Myocyte (in vitro differentiated cells): ENCODE data around the gene TRRAP. TPM values are rescaled to one million over a fixed set of nuclear protein-coding genes. Genes with fewer than 3 reads are reported as not detected.
"Not testable (repeated sequence)": the region's sequence is repeated elsewhere in the genome, so short reads cannot be mapped to it uniquely, and the experiment has no call there.

Experiments used
- DNase-seq: peaks from one replicate; pipeline ENCODE4 v3.0.0-alpha.2; 2012; ENCODE audit warnings: low read depth
- total RNA-seq: library from RNA; depleted of rRNA; stranded (reverse); fragments of >200 nt; gene quantifications from 2 replicates; pipeline ENCODE4 v1.2.3, GENCODE V29; 2014

The TRRAP gene
- total RNA-seq, 1 donor from 2014 or later: 24.0 TPM

- DNase-seq: no peak
Measured at GRCh38 chr7:98866351-98866750, 12.0 kb upstream of the TRRAP start.

- no peak for DNase-seq
Measured at GRCh38 chr7:98866765-98867164, 11.6 kb upstream of the TRRAP start.

DNA sequence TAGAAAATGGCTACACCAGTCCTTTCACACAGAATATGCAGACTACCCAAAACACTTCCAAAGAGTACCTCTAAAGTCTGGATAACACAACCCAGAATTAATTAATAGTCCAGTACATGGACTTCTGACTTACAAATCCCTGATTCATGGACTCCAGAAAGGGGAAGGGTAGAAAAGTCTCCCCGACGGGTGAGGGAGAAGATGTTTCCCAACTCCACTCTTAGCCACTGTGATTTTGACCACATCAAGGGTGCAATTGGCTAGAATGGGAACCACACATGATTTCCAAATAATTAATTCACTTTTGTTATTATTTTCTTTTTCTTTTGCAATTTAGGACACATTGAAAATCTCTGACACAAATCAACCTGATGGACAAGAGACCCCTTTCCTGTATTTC, 9.9 kb upstream of the TRRAP start:
- DNase-seq: no peak

- no peak for DNase-seq
Measured at GRCh38 chr7:98869027-98869596, 9.2 kb upstream of the TRRAP start.

DNA sequence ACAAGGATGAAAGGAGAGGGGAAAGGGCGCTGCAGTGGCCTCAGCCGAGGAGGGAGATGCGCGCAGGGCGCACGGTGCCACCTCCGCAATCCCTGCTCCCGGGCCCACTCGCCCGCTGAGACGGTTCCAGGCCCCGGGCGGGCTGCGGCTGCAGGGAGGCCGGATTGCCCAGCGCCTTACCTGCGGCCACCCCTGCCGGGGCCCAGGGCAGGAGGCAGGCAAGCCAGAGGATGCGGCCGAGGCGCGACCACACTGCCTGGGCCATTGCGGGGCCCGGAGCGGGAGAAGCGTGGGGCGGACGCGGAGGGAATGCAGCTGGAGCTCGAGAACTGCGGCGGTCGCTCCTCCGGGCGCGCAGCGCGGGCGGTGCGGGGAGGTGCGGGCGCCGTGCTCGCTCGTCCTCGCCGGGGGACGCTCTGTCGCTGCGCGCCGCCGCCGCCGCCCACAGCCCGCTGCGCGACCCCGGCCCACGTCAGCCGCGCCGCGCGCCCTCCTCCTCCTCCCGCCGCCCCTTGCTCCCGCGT, 8.7 kb upstream of the TRRAP start, which contains the start of gene TMEM130:
TMEM130 (minus strand) TSS at position 418 of the 524 bp plus-strand sequence; CDS start at position 265, 153 bp downstream.
- DNase-seq: no peak

GRCh38 chr7:98870121-98870651, 8.1 kb upstream of the TRRAP start:
- DNase-seq: peak; percentile 46

DNA sequence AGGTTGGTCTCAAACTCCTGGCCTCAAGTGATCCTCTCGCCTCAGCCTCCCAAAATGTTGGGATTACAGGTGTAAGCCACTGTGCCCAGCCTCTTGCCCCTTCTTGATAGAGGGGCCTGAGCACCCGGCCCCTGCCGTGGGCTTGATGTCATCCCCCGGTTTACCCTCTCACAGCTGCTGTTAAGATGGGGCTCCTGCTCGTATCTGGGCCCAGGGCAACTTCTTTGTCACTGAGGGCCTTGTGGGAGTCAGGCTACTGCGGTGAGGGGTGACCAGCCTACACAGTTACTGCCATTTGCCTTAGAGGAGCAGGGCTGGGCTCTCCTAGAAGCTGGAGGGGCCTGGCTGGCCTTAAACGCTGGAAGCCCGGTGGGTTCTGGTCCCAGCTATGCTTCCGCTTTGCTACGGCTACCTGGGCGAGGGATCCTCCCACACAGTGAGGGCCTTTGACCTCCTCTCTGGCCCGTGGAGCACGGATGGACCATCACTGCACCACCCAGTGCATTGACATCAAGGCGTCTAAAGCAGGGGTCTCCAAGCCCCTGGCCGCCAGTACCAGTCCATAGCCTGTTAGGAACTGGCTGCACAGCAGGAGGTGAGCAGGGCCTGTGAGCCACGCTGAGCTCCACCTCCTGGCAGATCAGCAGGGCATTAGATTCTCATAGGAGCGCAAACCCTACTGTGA, 7.4 kb upstream of the TRRAP start:
- DNase-seq: no peak

DNA sequence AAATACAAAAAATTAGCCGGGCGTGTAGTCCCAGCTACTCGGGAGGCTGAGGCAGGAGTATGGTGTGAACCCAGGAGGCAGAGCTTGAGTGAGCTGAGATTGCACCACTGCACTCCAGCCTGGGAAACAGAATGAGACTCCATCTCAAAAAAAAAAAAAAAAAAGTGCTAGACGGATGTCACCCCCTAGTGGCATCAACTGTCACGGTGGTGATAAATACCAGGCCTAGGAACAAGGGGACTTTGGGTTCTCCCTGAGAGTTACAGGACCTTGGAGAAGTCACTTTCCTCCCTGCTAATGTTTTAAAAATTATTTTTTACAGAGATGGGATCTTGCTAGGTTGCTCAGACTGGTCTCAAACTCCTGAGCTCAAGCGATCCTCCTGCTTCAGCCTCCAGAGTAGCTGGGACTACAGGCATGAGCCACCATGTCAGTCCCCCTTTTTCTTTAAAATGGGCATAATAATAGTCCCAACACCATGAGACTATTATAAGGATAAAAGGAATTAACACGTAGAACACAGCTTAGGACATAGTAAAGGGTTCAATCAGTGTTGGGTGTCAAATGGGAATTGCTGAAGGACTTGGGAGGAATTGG, 5.9 kb upstream of the TRRAP start:
- DNase-seq: peak; percentile 38

DNA sequence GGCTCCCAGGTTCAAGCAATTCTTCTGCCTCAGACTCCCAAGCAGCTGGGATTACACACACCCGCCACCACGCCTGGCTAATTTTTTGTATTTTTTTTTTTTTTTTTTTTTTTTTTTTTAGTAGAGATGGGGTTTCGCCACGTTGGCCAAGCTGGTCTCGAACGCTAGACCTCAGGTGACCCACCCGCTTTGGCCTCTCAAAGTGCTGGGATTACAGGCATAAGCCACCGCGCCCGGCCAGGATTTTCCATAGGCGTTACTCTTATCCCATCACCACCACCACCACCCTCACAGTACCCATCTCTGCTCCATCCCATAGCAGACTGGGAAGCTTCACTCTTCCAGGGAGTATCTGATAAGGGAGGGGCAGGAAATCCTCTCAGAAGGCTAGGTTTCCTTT, 4.7 kb upstream of the TRRAP start:
- DNase-seq: not testable (repeated sequence)

DNA sequence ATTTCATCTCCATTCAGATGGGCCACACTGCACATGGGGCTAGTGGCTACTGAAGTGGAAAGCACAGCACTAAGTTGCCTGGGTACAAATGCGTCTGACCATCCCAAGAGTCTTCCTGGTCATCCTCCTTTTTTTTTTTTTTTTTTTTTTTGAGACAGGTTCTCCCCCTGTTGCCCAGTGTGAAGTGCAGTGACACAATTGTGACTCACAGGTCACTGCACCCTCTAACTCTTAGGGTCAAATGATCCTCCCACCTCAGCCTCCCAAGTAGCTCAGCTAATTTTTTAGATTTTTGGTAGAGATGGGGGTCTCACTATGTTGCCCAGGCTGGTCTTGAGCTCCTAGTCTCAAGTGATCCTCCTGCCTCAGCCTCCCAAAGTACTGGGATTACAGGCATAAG, 3.4 kb upstream of the TRRAP start:
- no peak for DNase-seq

GRCh38 chr7:98875501-98875900, 2.8 kb upstream of the TRRAP start:
- DNase-seq: no peak

- DNase-seq: no peak
Measured at GRCh38 chr7:98877146-98877545, 1.2 kb upstream of the TRRAP start.

- no peak for DNase-seq
Measured at GRCh38 chr7:98877692-98878364, 504 bp upstream of the TRRAP start.

- DNase-seq: peak; percentile 88
Measured at GRCh38 chr7:98879198-98879978, 1.1 kb downstream of the TRRAP start.

DNA sequence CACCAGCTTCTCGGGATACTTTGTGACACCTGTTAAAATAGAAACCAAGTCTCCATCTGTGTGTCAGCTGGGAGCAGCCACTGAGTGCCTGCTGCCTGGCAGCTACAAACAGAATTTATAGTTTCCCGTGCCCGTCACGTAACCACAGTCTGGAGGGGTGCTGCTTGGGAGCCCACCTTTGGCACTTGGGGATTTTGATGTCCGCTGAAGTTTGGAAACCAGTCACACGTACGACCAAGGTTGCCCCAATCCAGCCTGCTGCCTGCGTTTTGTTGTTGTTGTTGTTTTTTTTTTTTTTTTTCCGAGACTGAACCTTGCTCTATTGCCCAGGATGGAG, 1.6 kb downstream of the TRRAP start:
- DNase-seq: no peak

DNA sequence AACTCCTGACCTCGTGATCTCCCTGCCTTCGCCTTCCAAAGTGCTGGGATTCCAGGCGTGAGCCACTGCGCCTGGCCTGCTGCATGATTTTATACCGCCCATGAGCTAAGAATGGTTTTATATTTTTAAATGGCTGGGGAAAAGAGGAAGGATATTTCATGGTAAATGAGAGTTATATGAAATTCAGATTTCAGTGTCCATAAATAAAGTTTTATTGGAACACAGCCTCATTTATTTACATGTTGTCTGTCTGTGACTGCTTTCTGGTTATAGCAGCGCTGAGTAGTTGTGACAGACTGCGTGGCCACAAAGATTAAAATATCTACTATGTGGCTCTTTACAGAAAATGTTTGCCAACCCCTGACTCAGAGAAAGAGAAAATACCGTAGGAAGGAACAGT, 2.2 kb downstream of the TRRAP start:
- DNase-seq: no peak

- DNase-seq: no peak
Measured at GRCh38 chr7:98881561-98882315, 3.4 kb downstream of the TRRAP start.

- peak; percentile 90 for DNase-seq
Measured at GRCh38 chr7:98884416-98884815, 6.1 kb downstream of the TRRAP start.

- no peak for DNase-seq
Measured at GRCh38 chr7:98887038-98887437, 8.7 kb downstream of the TRRAP start.

DNA sequence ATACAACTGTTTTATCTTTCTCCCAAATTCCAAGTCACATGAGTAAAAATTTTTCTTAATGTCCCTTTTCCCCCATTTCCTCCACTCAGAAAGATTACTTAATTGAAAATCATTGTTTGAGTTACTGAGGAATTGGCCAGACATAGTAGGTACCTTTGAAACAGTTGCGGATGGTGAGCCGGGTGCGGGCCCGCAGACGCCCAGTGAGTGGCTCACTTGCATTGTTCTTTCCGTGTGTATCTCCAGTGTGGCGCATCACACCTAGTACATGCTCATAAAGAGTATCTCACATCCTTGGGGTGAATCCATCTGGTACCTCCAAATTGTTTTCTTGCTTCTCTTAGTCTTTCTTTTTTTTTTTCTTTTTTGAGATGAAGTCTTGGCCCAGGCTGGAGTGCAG, 14.3 kb downstream of the TRRAP start:
- DNase-seq: no peak
